OCI-LY7 (cell line): ENCODE data around the gene KRT86. TPM values are rescaled to one million over a fixed set of nuclear protein-coding genes. Genes with fewer than 3 reads are reported as not detected.

Source experiments
- BruUV-seq: library from RNA; stranded (reverse); fragments of 400-500 nt; replicated peaks from 2 replicates; lab custom pipeline; 2021; lab: Mats Ljungman, UMichigan
- CTCF ChIA-PET: fragments of 300-600 bp; sonication (Branson Sonifier 250); formaldehyde crosslinking; loops from one replicate; lab custom pipeline; 2022; ENCODE audit warnings: antibody characterized with exemption; ENCODE audit not compliant: unreplicated experiment; lab: Charles Lee
- POLR2A ChIA-PET: fragments of 300-600 bp; sonication (Branson Sonifier 250); formaldehyde crosslinking; loops from one replicate; lab custom pipeline; 2022; ENCODE audit warnings: antibody characterized with exemption; lab: Charles Lee
- DNase-seq: peaks from one replicate; pipeline ENCODE4 v3.0.0-alpha.2; 2015; ENCODE audit warnings: low spot score
- H2AFZ ChIP-seq: fragments of 200-600 bp; sonication (generic), shearing (Covaris generic); 2 replicates; pipeline ENCODE4 v1.6.1; 2014; ENCODE audit warnings: mild to moderate bottlenecking, antibody characterized with exemption, low read length, moderate library complexity
- H3K27ac ChIP-seq: fragments of 200-600 bp; sonication (generic); 2 replicates; pipeline ENCODE4 v1.5.1; 2014; ENCODE audit warnings: mixed run types, low read depth, mild to moderate bottlenecking, moderate library complexity, low read length, inconsistent platforms; ENCODE audit not compliant: poor library complexity, severe bottlenecking
- H3K36me3 ChIP-seq: fragments of 200-600 bp; sonication (generic); 2 replicates; pipeline ENCODE4 v1.6.1; 2014; ENCODE audit warnings: mild to moderate bottlenecking, antibody characterized with exemption, low read length, moderate library complexity, mixed read lengths; ENCODE audit not compliant: insufficient read depth
- H3K4me1 ChIP-seq: fragments of 200-600 bp; sonication (generic); 2 replicates; pipeline ENCODE4 v1.5.1; 2014; ENCODE audit warnings: mild to moderate bottlenecking, low read length; ENCODE audit not compliant: insufficient read depth, poor library complexity, severe bottlenecking
- H3K4me2 ChIP-seq: fragments of 200-600 bp; sonication (generic); 2 replicates; pipeline ENCODE4 v1.6.1; 2014; ENCODE audit warnings: mild to moderate bottlenecking, low read length
- H3K4me3 ChIP-seq: fragments of 200-600 bp; sonication (generic); 2 replicates; pipeline ENCODE4 v1.5.1; 2014; ENCODE audit warnings: mild to moderate bottlenecking, low read depth, low read length; ENCODE audit not compliant: poor library complexity, severe bottlenecking
- H3K79me2 ChIP-seq: fragments of 200-600 bp; sonication (generic); 2 replicates; pipeline ENCODE4 v1.6.1; 2016; ENCODE audit warnings: low read depth, mild to moderate bottlenecking, low read length, moderate library complexity, mixed read lengths; ENCODE audit not compliant: insufficient read depth
- H3K9me2 ChIP-seq: fragments of 200-600 bp; sonication (generic); 2 replicates; pipeline ENCODE4 v1.6.1; 2016; ENCODE audit warnings: mild to moderate bottlenecking, low read length, mixed read lengths; ENCODE audit not compliant: insufficient read depth
- H3K9me3 ChIP-seq: fragments of 200-600 bp; sonication (generic); 2 replicates; pipeline ENCODE4 v1.6.1; 2014; ENCODE audit warnings: mild to moderate bottlenecking, mixed run types, low read length, mixed read lengths
- H4K20me1 ChIP-seq: fragments of 200-600 bp; sonication (generic); 2 replicates; pipeline ENCODE4 v1.6.1; 2014; ENCODE audit warnings: mild to moderate bottlenecking, antibody characterized with exemption, low read length, moderate library complexity, mixed read lengths; ENCODE audit not compliant: insufficient read depth
- CTCF ChIP-seq: fragments of 200-600 bp; sonication (generic); conservative IDR thresholded peaks from 2 replicates; pipeline ENCODE4 v1.5.1; 2014; ENCODE audit warnings: mild to moderate bottlenecking, antibody characterized with exemption, low read length, moderate library complexity, mixed read lengths
- EZH2phosphoT487 ChIP-seq: fragments of 200-600 bp; sonication (generic); IDR thresholded peaks from 2 replicates; pipeline ENCODE4 v1.6.1; 2018; ENCODE audit warnings: low read depth, borderline replicate concordance, mild to moderate bottlenecking, mixed run types, antibody characterized with exemption, low read length, moderate library complexity, mixed read lengths
- intact Hi-C: fragments of 100-400 bp; cut with micrococcal nuclease; formaldehyde crosslinking; loops from one replicate; pipeline ENCODE4 v1.10.0; 2022; ENCODE audit not compliant: unreplicated experiment
- total RNA-seq, 2 experiments: library from RNA; depleted of rRNA in 1 of 2; stranded (reverse); fragments of >200 nt in 1 of 2; shearing (Covaris generic) in 1 of 2; gene quantifications; 2 replicates each; pipeline ENCODE4 v1.2.3, GENCODE V29; 2014 to 2022

The KRT86 gene
- total RNA-seq, 2 experiments from 2014 or later: not detected

GRCh38 chr12:52295663-52296062 lies 21.2 kb downstream of the KRT86 start:
- Histone ChIP-seq H3K9me2 (no peaks in the 10 kb centered on the region), H3K27ac (no peak overlapping the region), H2AFZ (no peak overlapping the region), H3K4me1 (no peaks in the 10 kb centered on the region), H3K4me2 (no peak overlapping the region), H3K4me3 (no peak overlapping the region), H4K20me1 (no peaks in the 10 kb centered on the region), H3K79me2 (no peaks in the 10 kb centered on the region), H3K36me3 (no peaks in the 10 kb centered on the region), H3K9me3 (no peaks in the 10 kb centered on the region)
- intact Hi-C loops: no loop called here
- TF ChIP-seq CTCF: no peak
- no peak for TF ChIP-seq EZH2phosphoT487
- ChIA-PET CTCF (interaction anchor here (0.6 kb wide), 1 partner anchor 9 kb away, joined by 3 read pairs; no protein-coding TSS in a partner anchor), POLR2A (no interaction called here)
- no TSS peak for BruUV-seq
- DNase-seq: no peak

DNA sequence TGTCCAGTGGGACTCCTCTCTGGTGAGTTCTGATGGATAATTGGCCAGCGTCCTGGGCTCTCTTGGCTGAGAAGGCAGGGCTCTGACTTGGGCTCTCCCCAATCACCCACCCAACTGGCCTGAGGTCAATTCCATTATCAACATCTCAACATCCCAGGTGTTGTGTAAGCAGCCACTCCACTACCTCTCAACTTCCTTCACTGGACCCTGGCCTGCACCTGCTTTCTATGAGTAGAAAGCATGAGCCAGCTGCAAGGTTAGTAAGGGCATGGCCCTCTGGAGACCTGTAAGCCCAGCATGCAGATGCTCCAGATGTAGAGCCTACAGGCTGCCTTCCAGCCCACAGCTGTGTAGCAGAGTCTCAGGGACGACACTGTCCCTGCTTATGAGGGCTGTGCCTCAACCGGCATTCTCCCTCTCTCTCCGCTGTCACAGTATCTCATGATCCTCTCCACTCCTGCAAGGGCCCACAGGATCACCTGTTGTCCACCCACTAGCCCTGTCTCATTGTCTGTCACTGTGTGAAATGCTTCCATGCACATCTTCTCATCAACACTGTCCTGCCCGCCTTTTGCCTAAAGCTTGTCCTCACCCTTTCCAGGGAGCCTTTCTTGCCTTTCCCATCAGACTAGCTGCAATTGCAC lies 22.2 kb downstream of the KRT86 start:
- Histone ChIP-seq H3K27ac (no peak overlapping the region), H4K20me1 (no peaks in the 10 kb centered on the region), H3K4me2 (no peak overlapping the region), H3K79me2 (no peaks in the 10 kb centered on the region), H2AFZ (no peak overlapping the region), H3K9me2 (no peaks in the 10 kb centered on the region), H3K36me3 (no peaks in the 10 kb centered on the region), H3K4me3 (no peak overlapping the region), H3K4me1 (no peaks in the 10 kb centered on the region), H3K9me3 (no peaks in the 10 kb centered on the region)
- ChIA-PET POLR2A (no interaction called here), CTCF (interaction anchor here (1.1 kb wide), 1 partner anchor 16 kb away, joined by 3 read pairs; no protein-coding TSS in a partner anchor)
- TF ChIP-seq EZH2phosphoT487 (no peak), CTCF (no peak)
- intact Hi-C loops: no loop called here
- no TSS peak for BruUV-seq
- no peak for DNase-seq

DNA sequence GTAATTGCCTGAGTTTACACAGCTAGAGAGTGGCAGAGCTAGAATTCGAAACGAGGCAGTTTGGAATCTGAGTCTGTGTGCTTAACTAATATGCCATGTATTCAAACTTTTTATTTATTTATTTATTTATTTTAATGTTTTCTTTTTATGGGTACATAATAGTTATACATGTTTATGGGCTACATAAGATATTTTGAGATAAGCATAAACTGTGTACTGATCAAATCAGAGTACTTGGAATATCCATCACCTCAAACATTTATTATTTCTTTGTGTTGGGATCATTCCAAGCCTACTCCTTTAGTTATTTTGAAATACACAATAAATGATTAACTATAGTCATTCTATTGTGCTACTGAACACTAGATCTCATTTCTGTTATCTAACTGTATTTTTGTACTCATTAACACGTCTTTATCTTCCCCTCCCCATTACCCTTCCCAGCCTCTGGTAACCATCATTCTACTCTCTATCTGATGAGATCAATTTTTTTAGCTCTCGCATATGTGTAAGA lies 24.3 kb downstream of the KRT86 start:
- H2AFZ ChIP-seq: no peak overlapping the region
- H3K79me2 ChIP-seq: no peaks in the 10 kb centered on the region
- DNase-seq: no peak
- H3K36me3 ChIP-seq: no peaks in the 10 kb centered on the region
- TF ChIP-seq CTCF (no peak), EZH2phosphoT487 (no peak)
- no peaks in the 10 kb centered on the region for H3K9me2 ChIP-seq
- no peaks in the 10 kb centered on the region for H3K4me1 ChIP-seq
- no peak overlapping the region for H3K4me2 ChIP-seq
- ChIA-PET CTCF (no interaction called here), POLR2A (no interaction called here)
- intact Hi-C loops: no loop called here
- H3K9me3 ChIP-seq: no peaks in the 10 kb centered on the region
- H4K20me1 ChIP-seq: no peaks in the 10 kb centered on the region
- no peak overlapping the region for H3K4me3 ChIP-seq
- H3K27ac ChIP-seq: no peak overlapping the region
- no TSS peak for BruUV-seq
